B cell (primary cell): ENCODE measurements around the gene PNLDC1.
"Not testable (repeated sequence)": the region's sequence is repeated elsewhere in the genome, so short reads cannot be mapped to it uniquely, and the experiment has no call there.

Source experiments
- CTCF ChIP-seq: fragments of 200-600 bp; IDR thresholded peaks from one replicate; pipeline ENCODE4 v1.8.0; 2022; ENCODE audit warnings: antibody characterized with exemption, mild to moderate bottlenecking
- EZH2 ChIP-seq: IDR thresholded peaks from 2 replicates; pipeline ENCODE4 v1.6.1; 2012; ENCODE audit warnings: borderline replicate concordance, low read depth, mild to moderate bottlenecking, moderate library complexity, low read length; ENCODE audit not compliant: insufficient read depth, poor library complexity, severe bottlenecking

GRCh38 chr6:159863341-159863740 is 63.3 kb downstream of the PNLDC1 start:
- TF ChIP-seq CTCF, result peak; percentile 54
- not testable (repeated sequence) for TF ChIP-seq EZH2
